Astrocyte (in vitro differentiated cells and primary cell): ENCODE data around the gene PLCH1. TPM values are rescaled to one million over a fixed set of nuclear protein-coding genes. Genes with fewer than 3 reads are reported as not detected.

Source experiments
- DNase-seq: peaks from one replicate; pipeline ENCODE4 v3.0.0-alpha.2; 2010; ENCODE audit warnings: low read depth
- FAIRE-seq: peaks from 2 replicates; lab custom pipeline; 2011; peaks lifted over from hg19 to GRCh38; lab: Jason Lieb, UNC
- H2AFZ ChIP-seq: 2 replicates; pipeline ENCODE4 v1.6.0; 2012; ENCODE audit warnings: low read depth, low read length, inconsistent platforms
- H3K27ac ChIP-seq: 2 replicates; pipeline ENCODE4 v1.5.1; 2011; ENCODE audit warnings: low read depth, low read length, inconsistent platforms
- H3K27me3 ChIP-seq: 2 replicates; pipeline ENCODE4 v1.6.0; 2011; ENCODE audit warnings: low read length, inconsistent platforms; ENCODE audit not compliant: insufficient read depth
- H3K36me3 ChIP-seq: 2 replicates; pipeline ENCODE4 v1.5.1; 2011; ENCODE audit warnings: low read length, inconsistent platforms; ENCODE audit not compliant: insufficient read depth
- H3K4me1 ChIP-seq: 2 replicates; pipeline ENCODE4 v1.5.1; 2011; ENCODE audit warnings: low read length, inconsistent platforms; ENCODE audit not compliant: insufficient read depth
- H3K4me2 ChIP-seq: 2 replicates; pipeline ENCODE4 v1.6.0; 2012; ENCODE audit warnings: low read length, inconsistent platforms
- H3K4me3 ChIP-seq: 2 replicates; pipeline ENCODE4 v1.5.1; 2011; ENCODE audit warnings: low read depth, mild to moderate bottlenecking, low read length, inconsistent platforms; ENCODE audit not compliant: insufficient read depth
- H3K79me2 ChIP-seq: 2 replicates; pipeline ENCODE4 v1.6.0; 2012; ENCODE audit warnings: mild to moderate bottlenecking, low read length, inconsistent platforms; ENCODE audit not compliant: insufficient read depth
- H3K9ac ChIP-seq: 2 replicates; pipeline ENCODE4 v1.6.0; 2012; ENCODE audit warnings: mild to moderate bottlenecking, low read length, inconsistent platforms
- H3K9me3 ChIP-seq: 2 replicates; pipeline ENCODE4 v1.5.1; 2012; ENCODE audit warnings: low read depth, mild to moderate bottlenecking, low read length, inconsistent platforms; ENCODE audit not compliant: insufficient read depth
- H4K20me1 ChIP-seq: 2 replicates; pipeline ENCODE4 v1.6.0; 2012; ENCODE audit warnings: low read length, inconsistent platforms; ENCODE audit not compliant: insufficient read depth
- H3K27ac Mint-ChIP-seq: one replicate; pipeline ENCODE4 v1.8.0; 2021; ENCODE audit warnings: mild to moderate bottlenecking, mixed read lengths; ENCODE audit not compliant: unreplicated experiment
- H3K27me3 Mint-ChIP-seq: one replicate; pipeline ENCODE4 v1.8.0; 2021; ENCODE audit warnings: low read depth, mixed read lengths; ENCODE audit not compliant: unreplicated experiment
- H3K36me3 Mint-ChIP-seq: one replicate; pipeline ENCODE4 v1.8.0; 2021; ENCODE audit warnings: low read depth, mixed read lengths; ENCODE audit not compliant: unreplicated experiment
- H3K4me1 Mint-ChIP-seq: one replicate; pipeline ENCODE4 v1.8.0; 2021; ENCODE audit warnings: low read depth, mixed read lengths; ENCODE audit not compliant: unreplicated experiment
- H3K4me3 Mint-ChIP-seq: one replicate; pipeline ENCODE4 v1.8.0; 2021; ENCODE audit warnings: mild to moderate bottlenecking, moderate library complexity, mixed read lengths; ENCODE audit not compliant: unreplicated experiment
- H3K9me3 Mint-ChIP-seq: one replicate; pipeline ENCODE4 v1.8.0; 2021; ENCODE audit warnings: mild to moderate bottlenecking, mixed read lengths; ENCODE audit not compliant: unreplicated experiment
- CTCF ChIP-seq: IDR thresholded peaks from 2 replicates; pipeline ENCODE4 v1.5.1; 2011; ENCODE audit warnings: low read depth, mild to moderate bottlenecking, inconsistent platforms, low read length, moderate library complexity; ENCODE audit not compliant: insufficient read depth
- EZH2 ChIP-seq: IDR thresholded peaks from 2 replicates; pipeline ENCODE4 v1.6.1; 2012; ENCODE audit warnings: mild to moderate bottlenecking, low read length, inconsistent platforms; ENCODE audit not compliant: insufficient read depth
- total RNA-seq: library from RNA; stranded (reverse); gene quantifications from 2 replicates; pipeline ENCODE4 v1.2.1, GENCODE V29; 2021

PLCH1 gene
- total RNA-seq, 1 donor from 2014 or later, result 1.2 TPM

GRCh38 chr3:155747286-155747945, 2.5 kb upstream of the PLCH1 start:
- no peaks in the 10 kb centered on the region for H4K20me1 ChIP-seq
- H3K9ac ChIP-seq, result no peak overlapping the region
- peaks cover 14% of the 10 kb centered on the region for H3K4me1 ChIP-seq
- Mint-ChIP-seq H3K27ac (no peak overlapping the region), H3K4me1 (peaks cover 6% of the 10 kb centered on the region), H3K4me3 (no peak overlapping the region), H3K27me3 (peaks cover 13% of the 10 kb centered on the region), H3K9me3 (no peaks in the 10 kb centered on the region), H3K36me3 (no peaks in the 10 kb centered on the region)
- DNase-seq (no peak), FAIRE-seq (no peak)
- no peaks in the 10 kb centered on the region for H3K79me2 ChIP-seq
- TF ChIP-seq EZH2, result no peak
- no peak overlapping the region for H3K4me2 ChIP-seq
- peaks cover 22% of the 10 kb centered on the region for H3K27me3 ChIP-seq
- no peak overlapping the region for H3K4me3 ChIP-seq
- H3K36me3 ChIP-seq, result no peaks in the 10 kb centered on the region
- no peak overlapping the region for H3K27ac ChIP-seq
- H3K9me3 ChIP-seq, result no peaks in the 10 kb centered on the region
- no peak overlapping the region for H2AFZ ChIP-seq

- Histone ChIP-seq H3K9ac (no peak overlapping the region), H3K4me2 (no peak overlapping the region), H3K27me3 (peaks cover 27% of the 10 kb centered on the region), H3K27ac (no peak overlapping the region), H4K20me1 (no peaks in the 10 kb centered on the region), H3K9me3 (no peaks in the 10 kb centered on the region), H3K4me1 (peaks cover 14% of the 10 kb centered on the region), H3K36me3 (no peaks in the 10 kb centered on the region), H2AFZ (no peak overlapping the region), H3K79me2 (no peaks in the 10 kb centered on the region), H3K4me3 (no peak overlapping the region)
- Mint-ChIP-seq H3K27ac (no peak overlapping the region), H3K9me3 (no peaks in the 10 kb centered on the region), H3K27me3 (peaks cover 15% of the 10 kb centered on the region), H3K4me3 (no peak overlapping the region), H3K36me3 (no peaks in the 10 kb centered on the region), H3K4me1 (peaks cover 6% of the 10 kb centered on the region)
- FAIRE-seq, result no peak
- TF ChIP-seq CTCF (no peak), EZH2 (no peak)
- DNase-seq, result no peak
Measured at GRCh38 chr3:155746703-155747102, 1.8 kb upstream of the PLCH1 start.

GRCh38 chr3:155745795-155746550, 1.1 kb upstream of the PLCH1 start:
- H3K9me3 Mint-ChIP-seq, result no peaks in the 10 kb centered on the region

More at GRCh38 chr3:155745795-155746550, 1.1 kb upstream of the PLCH1 start:
- peaks cover 30% of the 10 kb centered on the region for H3K27me3 ChIP-seq
- no peak for FAIRE-seq
- H3K9ac ChIP-seq, result no peak overlapping the region
- peaks cover 15% of the 10 kb centered on the region for H3K27me3 Mint-ChIP-seq
- no peaks in the 10 kb centered on the region for H3K36me3 Mint-ChIP-seq
- peak overlapping the region; percentile 21 for H3K4me3 ChIP-seq
- no peaks in the 10 kb centered on the region for H3K79me2 ChIP-seq
- H3K4me1 Mint-ChIP-seq, result peaks cover 6% of the 10 kb centered on the region
- no peaks in the 10 kb centered on the region for H4K20me1 ChIP-seq
- TF ChIP-seq CTCF, result no peak
- no peak overlapping the region for H3K27ac Mint-ChIP-seq
- H3K4me2 ChIP-seq, result peak overlapping the region; percentile 96
- H2AFZ ChIP-seq, result peak overlapping the region; percentile 58
- H3K27ac ChIP-seq, result no peak overlapping the region
- H3K4me1 ChIP-seq, result peaks cover 14% of the 10 kb centered on the region
- no peaks in the 10 kb centered on the region for H3K9me3 ChIP-seq
- H3K36me3 ChIP-seq, result no peaks in the 10 kb centered on the region
- DNase-seq, result peak; percentile 26
- no peak overlapping the region for H3K4me3 Mint-ChIP-seq
